ENCODE data around the gene NFASC.

Gene NFASC

DNA sequence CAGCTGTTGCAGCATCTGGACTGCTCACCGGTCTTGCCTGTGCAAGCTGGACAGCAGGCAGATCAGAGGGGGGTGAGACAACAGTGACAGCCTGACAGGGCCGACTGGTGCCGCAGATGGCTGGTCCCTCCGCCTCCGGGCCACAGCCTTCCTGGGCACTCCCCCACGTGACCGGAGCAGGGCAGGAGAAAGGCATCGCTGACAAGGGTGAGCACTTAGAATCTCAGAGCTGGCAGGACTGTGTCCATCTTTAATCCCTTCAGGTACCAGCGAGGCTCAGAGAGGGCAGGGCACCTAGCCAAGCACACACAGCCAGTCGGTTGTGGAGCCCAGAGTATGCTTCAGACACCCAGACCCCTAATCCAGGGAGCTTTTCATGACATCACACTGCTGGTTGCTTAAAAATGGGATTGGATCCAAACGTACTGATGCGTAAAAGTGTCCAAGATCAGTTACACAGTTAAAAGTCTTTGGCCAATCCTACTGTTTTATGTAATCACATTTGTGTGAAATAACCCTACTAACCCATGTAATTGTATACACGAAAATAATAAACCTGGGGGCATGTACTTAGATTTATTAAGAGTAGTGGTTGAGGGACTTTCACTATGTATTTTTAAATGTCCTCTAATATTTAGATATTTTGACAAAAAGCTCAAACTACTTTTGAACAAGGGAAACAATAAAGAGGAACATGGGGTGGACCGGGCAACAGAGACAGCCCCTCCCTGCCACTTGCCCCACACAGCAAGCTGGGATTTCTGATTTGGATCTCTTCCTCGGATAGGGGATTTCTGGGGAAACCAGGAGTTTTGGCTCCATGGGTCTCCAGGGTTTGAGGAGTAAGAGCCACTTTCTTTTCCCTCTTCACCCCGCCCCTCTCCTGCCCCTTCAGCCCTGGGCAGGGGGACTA, 171.6 kb downstream of the NFASC start:
- DNase-seq (ENCODE audit: low read depth in 3 of 3): no peak

DNA sequence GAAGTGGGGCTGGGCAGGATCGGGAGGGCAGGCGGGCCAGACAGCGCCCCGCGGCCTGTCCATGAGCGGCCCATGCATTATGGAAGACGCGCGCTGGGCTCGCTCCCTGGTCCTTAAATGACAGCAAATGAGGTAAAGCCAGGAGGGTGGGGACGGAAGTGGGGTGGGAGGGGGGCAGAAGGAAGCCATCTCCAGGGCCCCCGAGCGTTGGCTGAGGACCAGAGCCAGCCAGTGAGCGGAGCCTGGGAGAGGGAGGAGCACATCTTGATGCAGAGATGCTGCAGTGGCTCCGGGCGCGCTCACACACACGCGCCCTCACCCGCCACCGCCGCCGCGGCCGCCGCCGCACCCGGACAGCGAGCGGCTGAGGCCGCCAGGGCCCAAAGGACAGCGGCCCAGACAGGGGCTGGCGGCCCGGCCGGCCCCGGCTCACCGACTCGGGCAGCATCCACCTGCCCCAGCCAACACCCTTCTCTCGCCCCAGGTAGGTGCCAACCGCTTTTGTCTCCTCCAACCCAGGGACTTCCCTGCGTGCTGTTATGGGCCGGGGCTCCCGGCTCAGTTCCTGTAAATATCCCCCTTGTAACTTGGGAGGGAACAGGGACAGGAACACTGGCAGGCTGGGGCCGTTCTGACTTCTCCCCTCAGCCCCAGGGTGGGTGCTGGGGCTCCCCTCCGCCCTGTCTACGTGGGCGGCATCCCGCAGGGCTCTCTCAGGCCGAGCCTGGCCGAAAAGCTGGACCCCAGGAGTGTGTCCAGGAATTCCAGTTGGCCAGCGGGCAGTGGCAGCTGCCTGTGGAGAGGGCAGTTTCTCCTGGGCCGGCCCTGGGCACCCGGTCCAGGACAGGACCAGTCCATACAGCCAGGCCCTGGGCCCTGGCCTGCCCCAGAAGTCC, 172.5 kb downstream of the NFASC start, which contains the start of gene CNTN2:
TSS of gene CNTN2 (plus strand) at position 302 of the 896 bp plus-strand sequence. CDS start 9,974 bp downstream, outside the sequence.
- no peak for DNase-seq (ENCODE audit: low read depth in 3 of 3)

DNA sequence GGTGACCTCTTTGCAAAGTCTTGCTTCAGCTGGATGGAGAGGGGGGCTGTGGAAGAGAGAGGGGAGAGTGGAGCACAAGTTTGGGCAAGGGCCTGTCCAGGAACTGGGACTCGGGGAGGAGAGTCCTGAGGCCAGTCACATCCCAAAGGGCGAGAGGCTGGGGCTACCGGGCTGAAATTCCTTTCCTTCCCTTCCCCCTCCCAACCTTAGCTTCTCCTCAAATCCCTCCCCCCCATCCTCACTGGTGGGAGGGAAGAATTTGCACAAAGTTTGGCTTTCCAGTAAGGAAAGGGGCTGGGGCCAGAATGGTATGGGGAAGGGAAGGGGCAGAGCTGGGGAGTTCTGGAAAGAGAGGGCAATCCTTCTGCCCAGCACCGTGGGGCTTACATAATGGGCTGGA, 173.2 kb downstream of the NFASC start:
- DNase-seq (ENCODE audit: low read depth in 3 of 3): no peak

DNA sequence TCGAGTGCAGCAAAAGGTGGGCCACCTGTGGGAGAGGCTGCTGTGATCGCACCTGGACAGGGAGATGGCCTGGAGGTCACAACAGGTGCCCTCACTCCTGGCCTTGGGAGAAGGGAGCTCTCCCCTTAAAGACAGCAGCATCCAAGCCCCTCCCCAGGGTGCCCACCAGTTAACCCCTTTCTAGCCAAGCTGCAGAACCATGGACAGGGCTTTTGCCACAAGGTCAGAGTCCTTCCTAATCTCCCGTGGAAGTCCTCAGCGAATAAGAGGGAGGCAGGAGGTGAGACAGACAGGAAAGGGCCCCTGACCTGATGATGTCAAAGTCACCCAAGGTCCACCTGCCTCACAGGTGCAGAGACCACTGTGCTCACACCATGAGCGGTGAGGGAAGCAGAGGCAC, 174.1 kb downstream of the NFASC start:
- DNase-seq (ENCODE audit: low read depth in 3 of 3): no peak

DNA sequence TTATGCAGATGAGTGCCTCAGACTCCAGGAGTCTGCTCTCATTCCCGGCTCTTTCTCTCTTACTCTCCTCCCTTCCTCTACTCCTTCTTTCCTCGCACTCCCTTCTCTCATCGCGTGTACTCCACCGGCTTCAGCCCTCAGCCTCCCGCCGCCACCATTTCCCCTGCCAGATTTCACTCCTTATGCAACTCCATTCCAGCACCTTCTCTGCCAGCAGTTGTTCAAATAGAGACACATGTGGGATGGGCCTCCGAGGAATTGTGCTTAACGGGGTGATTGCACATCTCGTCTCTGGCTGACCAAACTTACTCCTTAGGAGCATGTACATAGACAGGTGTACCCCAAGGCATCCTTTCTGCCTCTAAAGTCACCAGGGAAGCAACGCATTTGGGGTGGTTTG, 174.5 kb downstream of the NFASC start:
- no peak for DNase-seq (ENCODE audit: low read depth in 3 of 3)

DNA sequence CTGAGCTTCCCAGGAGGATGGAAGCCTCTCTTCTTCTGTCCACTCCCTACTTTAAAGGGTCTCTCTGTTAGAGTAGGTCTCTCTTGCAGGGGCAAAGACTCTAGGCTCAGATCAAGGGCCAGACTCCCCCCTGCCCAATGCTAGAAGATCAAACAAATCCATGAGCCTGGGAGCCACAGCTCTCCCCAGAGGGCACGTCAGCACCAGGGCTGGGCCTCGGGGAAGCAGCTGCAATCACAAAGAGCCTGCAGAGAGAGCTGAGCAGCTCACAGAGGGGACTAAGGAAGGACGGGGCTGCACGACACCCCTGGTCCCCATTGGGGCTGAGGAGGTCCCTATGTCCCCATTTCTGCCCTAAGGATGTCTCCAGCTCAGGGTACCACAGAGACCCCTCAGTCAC, 176.2 kb downstream of the NFASC start:
- DNase-seq (ENCODE audit: low read depth in 3 of 3): no peak

DNA sequence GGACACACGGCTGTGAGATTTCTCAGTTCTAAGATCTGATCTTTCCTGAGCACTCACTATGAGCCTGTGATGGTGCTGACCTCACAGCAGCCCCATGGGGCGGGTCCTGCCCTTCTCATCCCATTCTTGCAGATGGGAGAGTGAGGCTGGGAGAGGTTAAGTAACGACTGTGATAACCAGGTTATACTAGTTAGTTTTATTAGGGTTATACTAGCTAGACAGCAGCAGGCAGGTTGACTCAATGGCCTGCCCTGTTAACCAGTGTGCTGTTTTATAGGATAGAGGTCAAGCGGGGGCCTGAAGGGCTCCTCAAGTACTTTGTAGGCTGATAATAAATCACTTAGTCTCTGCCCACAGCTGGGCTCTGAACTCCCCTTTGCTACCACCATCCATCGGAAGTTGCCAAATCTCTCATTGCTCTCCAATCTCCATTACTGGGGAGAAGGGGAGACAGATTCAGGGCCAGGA, 177.1 kb downstream of the NFASC start:
- no peak for DNase-seq (ENCODE audit: low read depth in 3 of 3)

DNA sequence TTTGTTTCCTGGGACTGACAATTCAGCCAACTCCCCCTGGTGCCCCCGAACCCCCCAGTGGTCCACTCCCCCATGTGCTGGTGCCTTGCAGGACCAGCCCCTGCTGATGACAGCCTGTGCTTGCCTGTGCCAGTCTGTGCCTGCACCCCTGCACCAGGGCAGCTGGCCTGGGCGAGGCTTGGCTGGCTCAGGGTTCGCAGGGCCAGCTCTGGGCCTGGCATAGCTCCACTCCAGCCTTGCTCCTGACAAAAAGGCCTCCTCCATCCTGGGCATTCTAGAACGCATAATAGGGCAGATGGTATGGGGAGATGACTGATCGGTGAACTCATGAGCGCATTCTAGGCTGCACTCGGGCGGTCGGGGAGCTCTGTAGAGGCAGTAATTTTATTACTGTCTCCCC, 177.7 kb downstream of the NFASC start:
- no peak for DNase-seq (ENCODE audit: low read depth in 3 of 3)

DNA sequence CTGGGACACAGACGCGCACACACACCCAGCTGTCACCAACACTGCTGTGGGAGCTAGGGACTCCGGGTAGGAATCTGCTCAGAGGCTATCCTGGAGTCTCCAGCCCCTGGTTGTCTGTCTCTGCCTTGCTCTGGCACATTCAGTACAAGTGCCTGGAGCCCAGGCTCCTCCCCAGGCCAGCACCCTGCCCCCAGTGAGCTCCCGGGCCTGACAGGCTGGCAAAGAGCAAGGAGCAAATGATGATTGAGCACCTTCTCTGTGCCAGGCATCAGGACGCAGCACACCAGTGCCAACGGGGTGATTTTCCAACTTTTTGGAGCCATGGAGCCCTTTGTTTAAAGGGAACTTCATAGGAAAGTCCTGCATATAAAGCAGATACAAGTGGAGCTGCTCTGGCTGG, 178.8 kb downstream of the NFASC start:
- DNase-seq (ENCODE audit: low read depth in 3 of 3): no peak

DNA sequence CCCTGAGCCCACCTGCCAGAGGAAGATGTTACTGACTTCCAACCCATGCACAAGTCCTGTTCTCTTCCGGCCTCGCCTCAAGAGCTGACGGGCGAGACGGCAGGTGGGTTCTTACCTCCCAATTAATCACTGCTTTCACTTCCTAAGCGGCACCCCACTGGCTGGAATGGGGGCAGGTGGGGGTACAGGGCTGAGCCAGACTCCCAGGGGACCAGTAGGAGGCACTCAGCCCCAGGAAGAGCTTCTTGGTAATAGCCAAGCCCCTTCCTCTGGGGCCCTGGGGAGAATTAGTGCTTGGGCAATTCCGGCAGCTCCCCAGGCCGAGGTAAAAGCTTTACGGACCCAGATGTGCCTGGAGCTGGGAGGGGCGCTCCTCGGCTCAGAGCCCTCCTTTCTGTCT, 182.0 kb downstream of the NFASC start:
- DNase-seq (ENCODE audit: low read depth in 3 of 3): no peak

DNA sequence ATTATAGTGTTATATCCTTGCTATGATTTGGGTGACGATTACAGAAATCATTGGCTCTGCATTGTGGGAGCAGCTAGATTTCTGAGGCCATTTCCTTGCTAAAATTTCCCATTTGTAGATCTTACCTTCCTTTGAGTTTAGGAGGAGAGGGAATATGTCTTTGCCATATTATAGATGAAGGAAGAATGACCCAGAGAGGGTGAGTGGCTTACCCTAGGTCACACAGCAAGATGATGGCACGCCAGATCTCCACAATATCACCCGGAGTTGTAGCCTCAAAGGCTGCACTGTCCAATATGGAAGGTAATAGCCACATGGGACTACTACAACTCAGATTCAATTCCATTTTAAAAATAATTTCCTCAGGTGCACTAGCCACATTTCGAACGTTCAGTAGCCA, 182.6 kb downstream of the NFASC start:
- DNase-seq (ENCODE audit: low read depth in 3 of 3): no peak

DNA sequence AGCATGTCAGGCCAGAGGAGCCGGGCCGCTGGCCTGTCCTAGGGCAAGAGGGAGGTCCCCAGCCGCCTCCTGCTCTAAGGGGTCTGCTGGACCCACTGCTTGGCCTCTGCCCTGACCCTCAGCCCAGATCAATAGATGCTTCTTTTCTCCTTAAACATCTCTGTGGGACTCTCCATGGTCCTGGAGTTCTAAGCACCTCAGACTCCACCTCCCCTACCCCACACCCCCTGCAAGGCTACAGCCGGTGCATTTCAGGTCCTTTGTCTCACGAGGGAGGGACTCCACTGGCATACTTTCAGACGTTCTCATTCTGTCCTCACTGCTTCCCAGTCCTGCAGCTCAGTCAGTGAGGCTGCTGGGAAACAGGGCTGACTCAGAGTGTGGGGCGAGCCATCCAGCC, 183.4 kb downstream of the NFASC start:
- no peak for DNase-seq (ENCODE audit: low read depth in 3 of 3)

DNA sequence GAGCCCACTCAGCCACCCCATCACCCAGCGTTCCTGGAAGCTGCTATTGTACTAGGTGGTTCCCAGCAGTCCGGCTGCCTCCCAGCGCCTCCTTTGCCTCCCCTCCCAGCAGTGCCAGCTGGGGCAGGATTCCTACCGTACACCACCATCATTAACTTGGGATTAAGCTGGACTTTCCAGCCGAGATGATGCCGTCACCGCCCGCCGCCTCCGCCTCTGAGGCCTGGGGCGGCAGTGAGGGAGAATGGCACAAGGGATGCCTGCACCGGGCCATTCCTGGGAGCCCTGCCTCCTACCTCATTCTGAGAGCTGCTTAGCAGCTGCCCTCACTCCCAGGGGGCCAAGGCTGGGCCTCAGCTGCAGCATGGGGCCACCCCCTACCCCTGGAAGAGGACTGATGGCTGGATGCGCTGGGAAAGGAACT, 185.5 kb downstream of the NFASC start:
- DNase-seq (ENCODE audit: low read depth in 3 of 3): no peak

DNA sequence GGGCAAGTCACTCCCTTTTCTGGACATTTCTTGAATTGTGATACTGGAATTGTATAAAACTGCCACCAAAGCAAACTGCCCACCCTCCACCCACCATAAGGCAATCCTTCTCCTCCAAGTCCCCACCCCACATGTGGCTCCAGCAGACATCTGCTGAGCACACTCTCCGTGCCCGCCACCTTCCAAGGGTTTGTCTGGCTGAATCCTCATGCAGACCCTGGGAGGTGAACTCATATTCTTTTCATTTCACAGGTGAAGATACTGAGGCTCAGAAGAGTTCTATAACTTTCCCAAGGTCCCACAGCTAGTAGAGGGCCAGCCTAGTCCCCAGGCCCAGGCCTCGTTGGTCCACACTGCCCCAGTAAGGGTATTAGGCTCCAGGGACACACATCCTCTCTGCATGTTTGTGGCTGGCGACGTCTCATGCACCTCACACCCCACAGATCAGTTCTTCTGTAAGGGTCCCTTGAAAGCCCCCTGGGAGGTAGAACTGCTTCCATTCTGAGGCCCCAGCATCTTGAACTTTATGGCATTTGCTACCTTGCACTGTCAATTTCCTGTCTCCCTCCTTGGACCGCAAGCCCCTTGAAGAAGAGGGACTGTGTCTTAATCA, 186.4 kb downstream of the NFASC start:
- DNase-seq (ENCODE audit: low read depth in 3 of 3): no peak

DNA sequence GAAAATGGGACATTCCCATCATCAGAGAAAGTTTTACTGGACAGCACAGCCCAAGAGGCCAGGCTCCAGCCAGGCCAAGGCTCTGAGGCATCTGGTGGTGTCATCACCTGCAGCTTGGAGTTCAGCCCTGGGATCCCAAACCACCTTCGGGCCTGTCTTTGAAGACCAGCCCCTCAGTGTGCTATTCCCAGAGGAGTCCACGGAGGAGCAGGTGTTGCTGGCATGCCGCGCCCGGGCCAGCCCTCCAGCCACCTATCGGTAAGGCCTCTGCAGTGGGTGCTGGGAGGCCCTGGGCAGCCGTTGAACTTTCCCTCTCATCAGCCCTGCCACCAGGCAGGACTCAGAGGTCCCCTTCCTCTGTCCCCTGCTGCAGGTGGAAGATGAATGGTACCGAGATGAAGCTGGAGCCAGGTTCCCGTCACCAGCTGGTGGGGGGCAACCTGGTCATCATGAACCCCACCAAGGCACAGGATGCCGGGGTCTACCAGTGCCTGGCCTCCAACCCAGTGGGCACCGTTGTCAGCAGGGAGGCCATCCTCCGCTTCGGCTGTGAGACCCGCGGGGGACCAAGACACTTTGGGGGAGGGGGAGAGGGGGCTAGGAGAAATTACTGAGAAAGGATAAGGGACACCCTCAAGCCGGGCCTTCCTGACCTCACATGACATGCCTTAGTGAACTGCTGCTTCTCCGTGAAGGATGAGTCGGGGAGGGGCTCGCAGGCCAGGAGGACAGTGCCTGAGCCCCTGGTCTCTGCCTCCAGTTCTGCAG, 187.3 kb downstream of the NFASC start:
- no peak for DNase-seq (ENCODE audit: low read depth in 3 of 3)

DNA sequence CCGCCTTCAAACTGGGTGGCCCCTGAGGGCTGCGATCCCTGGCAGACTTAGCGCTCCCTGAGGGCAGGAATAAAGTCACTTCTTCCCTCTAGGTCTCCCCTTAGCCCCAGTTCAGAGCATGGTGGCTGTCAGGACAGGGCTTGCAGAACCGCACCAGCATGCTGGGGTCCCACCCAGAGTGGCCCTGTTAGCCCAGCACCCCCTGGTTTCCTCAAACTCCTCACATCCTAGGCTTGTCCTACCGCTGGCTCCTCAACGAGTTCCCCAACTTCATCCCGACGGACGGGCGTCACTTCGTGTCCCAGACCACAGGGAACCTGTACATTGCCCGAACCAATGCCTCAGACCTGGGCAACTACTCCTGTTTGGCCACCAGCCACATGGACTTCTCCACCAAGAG, 188.2 kb downstream of the NFASC start:
- no peak for DNase-seq (ENCODE audit: low read depth in 3 of 3)

DNA sequence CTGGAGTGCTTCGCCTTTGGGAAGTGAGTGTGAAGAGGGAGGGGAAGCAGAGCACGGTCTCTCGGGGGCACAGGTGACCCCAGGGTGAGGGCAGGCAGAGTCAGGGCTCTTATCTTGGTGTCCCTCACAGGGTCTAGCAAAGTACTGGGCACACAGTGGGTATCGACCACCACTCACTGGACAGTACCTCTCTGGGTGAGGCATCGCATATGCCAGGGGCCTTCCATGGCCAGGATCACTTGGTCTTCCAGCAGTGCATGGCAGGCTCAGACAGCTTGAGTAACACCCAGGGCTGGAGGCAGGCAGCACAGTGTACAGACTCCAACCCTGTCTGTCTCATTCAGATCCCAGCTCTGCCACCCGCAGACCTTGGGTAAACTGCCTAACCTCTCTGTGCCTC, 189.0 kb downstream of the NFASC start:
- no peak for DNase-seq (ENCODE audit: low read depth in 3 of 3)

DNA sequence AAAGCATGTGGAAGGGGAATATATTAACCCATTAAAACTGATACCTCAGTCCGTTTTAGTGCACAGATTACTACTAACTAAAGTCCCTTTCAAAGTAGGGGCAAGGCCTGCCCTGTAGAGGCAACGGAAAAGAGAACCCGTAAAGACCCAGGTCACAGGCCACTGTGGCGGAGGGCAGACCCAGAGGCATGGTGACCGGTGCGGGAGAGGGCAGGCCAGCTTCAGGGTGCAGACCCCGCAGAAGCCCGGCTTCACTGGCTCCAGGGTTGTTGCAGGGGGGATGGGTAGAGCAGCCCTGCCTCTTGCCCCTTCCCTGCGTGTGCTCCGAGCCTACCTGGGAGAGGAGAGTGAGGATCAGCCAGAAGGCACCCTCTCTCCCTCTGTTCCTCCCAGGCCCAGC, 190.1 kb downstream of the NFASC start:
- DNase-seq (ENCODE audit: low read depth in 3 of 3): no peak

DNA sequence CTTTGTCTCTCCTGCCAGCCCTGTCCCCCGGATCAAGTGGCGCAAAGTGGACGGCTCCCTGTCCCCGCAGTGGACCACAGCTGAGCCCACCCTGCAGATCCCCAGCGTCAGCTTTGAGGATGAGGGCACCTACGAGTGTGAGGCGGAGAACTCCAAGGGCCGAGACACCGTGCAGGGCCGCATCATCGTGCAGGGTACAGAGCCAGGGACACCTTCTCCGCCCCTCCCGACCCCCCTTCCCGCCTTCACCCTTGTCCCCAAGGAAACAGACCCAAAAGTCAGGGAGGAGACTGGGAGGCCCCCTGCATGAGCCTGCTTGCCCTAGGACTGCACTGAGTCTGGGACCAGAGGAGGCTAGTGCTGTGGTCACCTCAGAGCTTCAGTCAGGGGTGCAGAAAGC, 190.6 kb downstream of the NFASC start:
- DNase-seq (ENCODE audit: low read depth in 3 of 3): no peak

DNA sequence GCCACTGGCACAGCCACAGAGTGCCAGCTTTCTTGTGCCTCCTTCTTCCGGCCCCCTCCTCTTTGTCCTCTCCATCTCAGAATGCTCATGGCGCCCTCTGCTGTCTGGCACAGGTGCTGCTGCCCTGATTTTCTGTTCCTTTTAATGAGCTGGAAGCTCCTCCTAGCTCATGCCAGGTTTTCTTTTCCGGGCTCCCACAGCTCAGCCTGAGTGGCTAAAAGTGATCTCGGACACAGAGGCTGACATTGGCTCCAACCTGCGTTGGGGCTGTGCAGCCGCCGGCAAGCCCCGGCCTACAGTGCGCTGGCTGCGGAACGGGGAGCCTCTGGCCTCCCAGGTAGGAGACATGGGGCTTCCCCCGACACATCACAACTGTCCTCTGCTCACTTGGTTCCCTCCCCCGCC, 191.0 kb downstream of the NFASC start:
- DNase-seq (ENCODE audit: low read depth in 3 of 3): peak; percentile 47 to 65 (median 58)

DNA sequence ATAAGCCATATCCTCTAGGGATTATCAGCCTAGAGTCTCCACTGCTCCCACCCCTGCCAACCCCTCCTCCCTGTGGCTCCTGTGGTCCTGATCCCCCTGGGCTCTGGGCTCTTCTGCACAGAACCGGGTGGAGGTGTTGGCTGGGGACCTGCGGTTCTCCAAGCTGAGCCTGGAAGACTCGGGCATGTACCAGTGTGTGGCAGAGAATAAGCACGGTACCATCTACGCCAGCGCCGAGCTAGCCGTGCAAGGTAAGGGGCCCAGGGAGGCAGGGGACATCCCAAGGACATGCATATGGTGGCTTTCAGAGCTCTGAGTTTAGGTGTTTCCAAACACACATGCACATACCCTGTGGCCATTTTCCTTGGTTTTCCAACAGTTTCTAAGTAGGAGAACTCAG, 191.7 kb downstream of the NFASC start:
- no peak for DNase-seq (ENCODE audit: low read depth in 3 of 3)

All from stimulated activated CD4-positive, alpha-beta T cell treated with anti-CD3 and anti-CD28 coated beads, TNF-alpha, amount 100 ng/mL, for 48 hours (primary cell).